C1 segment of cervical spinal cord (tissue), 14 donors: Measurements from ENCODE around the gene PANK2.
"Not testable (repeated sequence)": the region's sequence is repeated elsewhere in the genome, so short reads cannot be mapped to it uniquely, and the experiment has no call there.

ENCODE experiments used
- DNase-seq, 14 donors: peaks; one replicate each; lab custom pipeline; 2025; lab: John Stamatoyannopoulos, UW

PANK2 gene

DNA sequence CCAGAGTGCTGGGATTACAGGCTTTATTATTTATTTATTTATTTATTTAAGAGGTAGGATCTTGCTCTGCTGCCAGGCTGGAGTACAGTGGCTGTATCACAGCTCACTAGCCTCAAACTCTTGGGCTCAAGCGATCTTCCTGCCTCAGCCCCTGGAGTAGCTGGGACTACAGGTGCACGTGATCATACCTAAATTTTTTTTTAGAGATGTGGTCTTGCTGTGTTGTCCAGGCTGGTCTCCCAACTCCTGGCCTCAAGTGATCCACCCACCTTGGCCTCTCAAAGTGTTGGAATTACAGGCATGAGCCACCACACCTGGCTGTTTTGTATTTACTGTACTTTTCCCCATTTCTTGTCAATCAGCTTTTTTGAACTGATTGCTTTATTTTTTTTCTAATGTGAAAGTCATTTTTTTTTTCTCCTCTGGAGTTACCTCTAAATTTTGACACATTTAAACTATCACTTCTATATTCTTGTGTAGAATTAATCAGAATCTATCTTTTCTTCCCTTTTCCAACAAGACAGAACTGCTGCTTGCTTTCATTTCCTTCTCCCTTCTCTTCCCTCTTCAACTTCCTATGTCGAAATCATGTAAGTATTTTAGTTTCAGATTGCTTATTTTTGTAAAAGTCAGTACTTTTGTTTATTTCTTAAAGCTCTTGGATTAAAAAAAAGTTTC lies 12.0 kb downstream of the PANK2 start:
- DNase-seq: no peak

DNA sequence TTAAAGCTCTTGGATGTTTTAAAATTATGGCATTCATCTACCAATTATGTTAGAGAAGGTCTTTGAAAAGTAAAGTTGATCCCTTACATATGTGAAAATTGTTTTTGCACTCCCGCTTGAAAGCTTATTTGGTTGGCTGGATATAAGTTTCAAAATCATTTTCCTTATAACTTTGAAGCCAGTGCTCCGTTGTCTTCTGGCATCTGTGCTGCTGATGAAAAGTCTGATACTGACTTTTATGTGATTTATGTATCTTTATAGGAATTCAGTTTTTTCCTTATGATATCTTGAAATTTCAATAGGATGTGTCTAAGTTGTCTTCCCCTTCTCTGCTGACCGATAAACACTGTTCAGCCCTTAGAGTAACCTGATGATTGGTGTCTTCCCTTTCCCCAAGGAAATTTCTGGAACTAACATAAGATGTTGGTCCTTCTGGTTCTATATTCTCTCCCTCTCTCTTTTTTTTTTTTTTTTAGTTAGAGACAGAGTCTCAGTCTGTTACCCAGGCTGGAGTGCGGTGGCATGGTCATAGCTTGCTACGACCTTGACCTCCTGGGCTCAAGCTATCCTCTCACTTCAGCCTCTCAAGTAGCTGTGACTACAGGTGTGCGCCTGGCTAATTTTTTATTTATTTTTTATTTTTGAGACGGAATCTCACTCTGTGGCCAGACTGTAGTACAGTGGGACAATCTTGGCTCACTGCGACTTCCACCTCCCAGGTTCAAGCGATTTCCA lies 12.7 kb downstream of the PANK2 start:
- no peak for DNase-seq

- DNase-seq: no peak
Observed at GRCh38 chr20:3902446-3902845, 13.3 kb downstream of the PANK2 start.

DNA sequence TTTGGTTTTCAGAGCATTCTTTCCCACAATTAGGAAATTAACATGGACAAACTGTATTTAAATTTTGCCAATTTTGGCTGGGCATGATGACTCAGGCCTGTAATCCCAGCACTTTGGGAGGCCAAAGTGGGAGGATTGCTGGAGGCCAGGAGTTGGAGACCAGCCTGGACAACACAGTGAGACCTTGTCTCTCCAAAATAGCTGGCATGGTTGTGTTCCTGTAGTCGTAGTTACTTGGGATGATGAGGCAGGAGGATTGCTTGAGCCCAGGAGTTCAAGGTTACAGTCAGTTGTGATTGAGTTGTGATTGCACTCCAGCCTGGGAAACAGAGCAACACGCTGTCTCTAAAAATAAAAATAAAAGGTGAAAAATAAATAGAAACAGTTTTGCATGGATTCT lies 15.0 kb downstream of the PANK2 start:
- DNase-seq: no peak

- no peak for DNase-seq
Observed at GRCh38 chr20:3904857-3905256, 15.7 kb downstream of the PANK2 start.

DNA sequence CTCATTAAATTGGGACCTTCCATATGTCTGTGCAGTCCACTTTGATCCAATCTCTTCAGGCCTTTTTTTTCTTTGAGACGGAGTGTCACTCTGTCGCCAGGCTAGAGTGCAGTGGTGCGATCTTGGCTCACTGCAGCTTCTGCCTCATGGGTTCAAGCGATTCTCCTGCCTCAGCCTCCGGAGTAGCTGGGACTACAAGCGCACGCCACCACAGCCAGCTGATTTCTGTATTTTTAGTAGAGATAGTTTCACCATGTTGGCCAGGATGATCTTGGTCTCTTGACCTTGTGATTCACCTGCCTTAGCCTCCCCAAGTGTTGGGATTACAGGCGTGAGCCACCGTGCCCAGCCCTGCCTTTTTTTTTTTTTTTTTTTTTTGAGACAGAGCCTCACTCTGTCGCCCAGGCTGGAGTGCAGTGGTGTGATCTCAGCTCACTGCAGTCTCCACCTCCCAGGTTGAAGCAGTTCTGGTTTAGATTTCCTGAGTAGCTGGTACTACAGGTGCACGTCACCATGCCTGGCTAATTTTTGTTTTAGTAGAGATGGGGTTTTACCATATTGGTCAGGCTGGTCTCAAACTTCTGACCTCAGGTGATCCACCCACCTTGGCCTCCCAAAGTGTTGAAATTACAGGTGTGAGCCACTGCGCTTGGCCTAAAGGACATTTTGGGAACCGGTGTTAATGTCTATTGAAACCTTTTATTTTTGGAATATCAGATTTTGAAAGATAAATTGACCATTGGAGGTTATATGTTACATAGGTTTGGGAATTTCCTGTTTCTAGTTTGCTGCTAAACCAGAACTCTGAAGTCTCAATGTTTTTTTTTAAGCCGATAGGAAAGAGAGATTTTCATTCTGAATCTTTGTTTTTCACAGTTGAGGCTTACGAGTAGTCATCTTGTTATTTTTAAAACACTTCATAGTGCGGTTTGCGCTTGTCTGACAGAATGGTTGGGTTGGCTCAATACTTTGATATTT lies 17.8 kb downstream of the PANK2 start:
- not testable (repeated sequence) for DNase-seq

DNA sequence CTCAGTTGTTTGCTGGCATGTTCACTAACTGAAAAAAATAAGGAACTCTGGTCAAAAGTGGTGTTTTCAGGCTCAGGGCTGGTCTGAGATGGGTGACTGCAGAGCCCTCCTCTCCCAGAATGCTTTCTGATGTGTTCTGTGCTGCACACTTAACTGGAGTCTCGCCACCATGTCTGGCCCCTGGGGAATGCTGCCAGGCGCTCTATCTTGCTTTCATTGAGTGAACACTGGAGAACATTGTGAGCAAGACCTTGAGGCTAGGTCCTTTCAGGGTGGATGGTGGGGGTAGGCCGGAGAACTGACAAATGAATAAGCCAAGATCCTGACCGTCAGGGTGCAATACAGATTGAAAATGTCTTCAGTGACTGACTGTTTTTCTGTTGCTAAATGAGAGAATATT lies 19.5 kb downstream of the PANK2 start:
- DNase-seq: peak in 4 of 14 donors; percentile 31 to 40 (median 37)

- no peak for DNase-seq
Observed at GRCh38 chr20:3909952-3910366, 20.8 kb downstream of the PANK2 start.

DNA sequence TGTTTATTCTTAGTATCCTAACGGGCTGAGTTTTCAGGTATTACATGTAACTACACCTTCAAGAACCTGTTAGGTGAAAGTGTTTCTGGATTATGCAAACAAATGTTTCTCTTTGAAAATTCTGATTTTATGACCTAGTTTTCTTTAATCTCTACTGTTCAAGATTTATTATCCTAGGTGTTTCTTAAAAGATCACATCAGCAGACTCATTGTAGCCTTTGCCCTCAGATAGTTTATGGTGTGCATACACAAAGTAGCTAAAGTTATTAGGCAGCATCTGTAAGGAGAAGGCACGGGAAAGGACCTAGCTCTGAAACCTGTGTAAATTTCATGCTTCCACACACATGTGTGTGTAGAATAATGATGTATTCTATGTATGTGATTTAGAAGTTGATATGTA lies 21.7 kb downstream of the PANK2 start:
- no peak for DNase-seq

DNA sequence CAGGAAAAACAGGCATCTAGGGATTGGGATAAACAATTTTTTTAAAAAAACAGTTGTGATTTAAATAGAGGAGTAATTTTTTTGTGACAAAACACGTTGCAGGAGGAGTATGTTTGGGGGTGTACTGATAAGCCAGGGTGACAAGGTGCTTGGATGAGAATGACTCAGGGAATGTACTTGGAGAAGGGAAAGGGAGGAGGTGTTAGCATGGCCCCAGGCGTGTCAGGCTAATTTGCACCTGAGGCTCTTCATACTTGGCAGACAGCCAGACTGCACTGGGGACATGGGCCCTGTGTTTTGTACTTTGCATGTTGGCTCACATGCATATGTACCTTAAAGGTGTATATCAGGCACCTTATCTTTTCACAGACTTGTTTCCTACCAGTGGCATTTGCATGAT lies 22.8 kb downstream of the PANK2 start:
- DNase-seq: no peak

DNA sequence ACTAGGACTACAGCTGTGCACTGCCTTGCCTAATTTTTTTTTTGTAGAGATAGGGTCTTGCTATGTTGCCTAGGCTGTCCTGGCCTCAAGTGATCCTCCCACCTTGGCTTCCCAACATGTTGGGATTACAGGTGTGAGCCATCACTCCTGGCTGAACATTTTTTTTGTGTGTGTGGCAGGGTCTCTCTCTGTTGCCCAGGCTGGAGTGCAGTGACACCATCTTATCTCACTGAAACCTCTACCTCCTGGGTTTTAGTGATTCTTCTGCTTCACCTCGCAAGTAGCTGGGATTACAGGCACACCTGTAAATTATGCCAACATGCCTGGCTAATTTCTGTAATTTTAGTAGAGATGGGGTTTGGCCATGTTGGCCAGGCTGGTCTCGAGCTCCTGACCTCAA lies 25.3 kb downstream of the PANK2 start:
- DNase-seq: no peak

DNA sequence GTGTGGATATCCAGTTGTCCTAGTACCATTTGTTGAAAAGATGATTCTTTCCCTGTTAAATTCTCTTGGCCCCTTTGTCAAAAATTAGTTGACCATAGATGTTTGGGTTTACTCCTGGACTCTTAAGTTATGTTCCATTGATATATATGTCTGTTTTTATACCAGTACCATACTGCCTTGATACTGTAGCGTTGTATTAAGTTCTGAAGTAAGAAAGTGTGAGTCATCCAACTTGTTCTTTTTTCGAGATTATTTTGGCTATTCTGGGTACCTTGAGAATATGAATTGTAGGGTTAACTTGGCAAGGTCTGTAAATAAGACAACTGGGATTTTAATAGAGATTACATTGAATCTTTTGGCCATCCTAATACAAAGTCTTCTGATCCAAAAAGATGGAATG lies 26.5 kb downstream of the PANK2 start:
- no peak for DNase-seq

DNA sequence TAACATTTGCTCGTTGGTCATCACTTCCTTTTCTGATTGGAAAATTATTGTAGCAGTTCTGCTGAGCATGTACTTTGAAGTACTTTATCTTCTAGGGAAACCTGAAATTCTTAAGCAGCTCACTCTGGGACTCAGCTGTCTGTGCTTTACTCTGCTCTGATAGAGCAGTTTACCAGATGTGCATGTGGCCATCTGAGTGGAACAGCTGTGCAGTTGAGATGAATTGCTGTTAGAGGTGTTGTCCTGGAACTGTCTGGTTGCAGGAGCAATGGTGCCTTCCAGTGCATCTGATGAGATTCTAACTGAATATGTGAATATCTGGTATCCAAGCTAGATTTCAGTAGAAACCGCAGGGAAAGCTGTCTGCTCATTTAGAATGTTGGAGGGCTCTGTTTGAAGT lies 27.2 kb downstream of the PANK2 start:
- no peak for DNase-seq

GRCh38 chr20:3919352-3919751 lies 30.2 kb downstream of the PANK2 start:
- DNase-seq: no peak

DNA sequence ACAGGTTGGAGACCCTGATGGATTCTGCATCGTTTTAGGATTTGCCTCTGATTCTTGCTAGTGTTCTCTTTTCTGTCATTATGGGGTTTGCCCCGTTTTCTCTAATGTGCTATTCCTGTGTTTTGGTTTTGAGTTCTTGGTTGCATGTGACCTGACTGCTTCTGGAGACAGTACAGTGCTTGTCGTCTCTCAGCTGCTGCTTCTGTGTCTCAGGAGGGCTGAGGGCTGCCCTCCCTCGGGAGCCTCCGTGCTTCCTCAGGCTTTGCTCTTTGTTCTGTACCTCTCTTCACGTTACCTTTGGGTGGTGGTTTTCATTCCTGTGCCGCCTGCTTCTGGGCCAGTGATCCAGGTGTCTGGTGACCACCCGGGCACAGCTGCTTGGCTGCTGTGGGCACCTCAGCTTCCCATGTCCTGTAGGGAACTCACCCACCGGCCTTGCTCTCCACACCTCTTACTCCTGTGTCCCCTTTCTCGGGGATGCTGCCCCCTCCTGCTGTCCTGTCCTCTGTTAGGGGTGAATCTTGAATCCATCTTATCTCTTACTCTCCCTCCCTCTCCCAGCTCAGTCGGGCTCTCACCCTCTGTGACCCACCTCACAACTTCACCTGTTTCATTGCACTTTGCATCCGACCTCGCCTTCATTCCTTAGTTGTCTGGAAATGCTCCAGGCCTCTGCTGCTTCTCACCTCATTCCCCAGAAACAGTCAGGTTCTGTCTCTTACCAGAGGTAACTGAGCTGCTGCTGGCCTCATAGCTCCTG lies 33.2 kb downstream of the PANK2 start:
- no peak for DNase-seq

DNA sequence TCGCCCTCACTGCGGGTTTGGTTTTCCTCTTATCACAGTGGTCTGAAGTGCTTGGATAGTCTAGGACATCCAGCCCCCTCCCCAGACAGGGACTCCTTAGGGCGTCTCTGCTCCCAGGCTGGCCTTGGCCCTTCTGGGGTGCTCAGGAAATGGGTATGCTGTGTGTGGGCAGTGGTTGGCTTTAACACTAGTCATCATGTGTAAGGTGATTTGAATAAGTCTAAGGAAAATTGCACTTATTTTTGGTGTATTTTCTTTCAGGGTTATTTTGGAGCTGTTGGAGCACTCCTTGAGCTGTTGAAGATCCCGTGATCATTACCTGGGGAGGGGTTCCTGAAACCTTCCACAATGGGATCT lies 33.8 kb downstream of the PANK2 start:
- no peak for DNase-seq

- DNase-seq: no peak
Observed at GRCh38 chr20:3923818-3924217, 34.6 kb downstream of the PANK2 start.

GRCh38 chr20:3924304-3925112 lies 35.3 kb downstream of the PANK2 start:
- peak in 1 of 14 donors; percentile 19 for DNase-seq

DNA sequence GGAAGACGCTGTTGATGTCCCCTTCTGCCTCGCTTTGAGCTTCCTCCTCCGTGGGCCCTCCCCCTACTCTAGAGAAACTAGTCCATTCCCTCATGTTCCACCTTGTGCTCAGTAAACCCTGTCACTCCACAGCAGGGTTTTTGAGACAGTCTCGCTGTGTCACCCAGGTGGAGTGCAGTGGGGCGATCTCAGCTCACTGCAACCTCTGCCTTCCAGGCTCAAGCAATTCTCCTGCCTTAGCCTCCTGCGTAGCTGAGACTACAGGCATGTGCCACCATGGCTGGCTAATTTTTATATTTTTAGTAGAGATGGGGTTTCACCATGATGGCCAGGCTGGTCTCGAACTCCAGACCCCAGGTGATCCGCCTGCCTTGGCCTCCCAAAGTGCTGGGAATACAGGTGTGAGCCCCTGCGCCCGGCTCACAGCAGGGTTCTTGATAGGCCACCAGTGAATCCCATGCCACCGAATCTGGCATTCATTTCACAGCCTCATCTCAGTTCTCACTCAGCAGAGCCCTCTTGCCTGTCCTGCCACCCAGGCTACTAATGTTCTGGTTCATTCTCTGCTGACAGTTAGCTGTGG lies 36.0 kb downstream of the PANK2 start:
- DNase-seq: no peak

DNA sequence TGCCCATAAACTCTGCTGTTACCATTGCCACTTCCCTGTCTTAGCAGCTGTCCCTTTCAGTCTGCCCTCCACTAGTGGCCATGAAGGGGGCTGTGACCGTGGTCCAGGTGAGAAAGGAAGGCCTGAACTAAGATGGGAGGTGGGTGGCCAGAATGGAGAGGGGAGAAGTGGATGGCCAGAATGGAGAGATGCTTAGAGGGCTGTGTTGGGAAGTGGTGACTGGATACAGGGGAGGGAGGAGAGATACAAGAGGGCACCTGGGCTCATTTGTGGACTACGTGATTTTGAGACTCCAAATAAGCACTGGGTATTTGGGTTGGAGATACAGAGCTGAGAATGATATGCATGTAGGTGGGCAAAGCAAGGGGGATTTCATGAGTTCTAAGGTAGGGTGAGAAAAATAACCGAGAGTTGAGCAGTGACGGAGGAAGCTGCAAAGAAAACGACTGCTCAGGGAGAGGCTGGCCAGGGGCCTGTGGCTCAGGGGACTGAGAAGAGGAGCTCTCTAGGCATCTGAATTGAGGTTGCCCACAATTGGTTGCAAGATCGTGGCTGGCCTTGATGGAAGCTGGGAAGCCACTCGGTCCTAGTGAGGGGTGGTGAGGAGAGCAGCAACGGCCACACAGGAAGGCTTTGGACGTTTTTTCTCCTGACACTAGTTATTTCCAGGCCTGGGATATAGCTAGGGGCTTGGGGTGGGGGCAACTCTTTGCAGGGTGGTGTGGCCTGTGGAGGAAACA lies 36.9 kb downstream of the PANK2 start:
- no peak for DNase-seq
